IPS-18a (cell line): Measurements from ENCODE around the gene FLRT1.

ENCODE experiments used
- H3K27ac ChIP-seq: one replicate; pipeline ENCODE4 v1.5.1; 2013; ENCODE audit warnings: low read length
- H3K27me3 ChIP-seq: one replicate; pipeline ENCODE4 v1.6.1; 2013; ENCODE audit warnings: mild to moderate bottlenecking, low read length; ENCODE audit not compliant: control insufficient read depth, insufficient read depth
- H3K36me3 ChIP-seq: one replicate; pipeline ENCODE4 v1.6.1; 2013; ENCODE audit warnings: low read depth, low read length; ENCODE audit not compliant: control insufficient read depth
- H3K4me1 ChIP-seq: one replicate; pipeline ENCODE4 v1.6.1; 2013; ENCODE audit warnings: low read depth, low read length; ENCODE audit not compliant: control insufficient read depth
- H3K4me3 ChIP-seq: one replicate; pipeline ENCODE4 v1.5.1; 2013; ENCODE audit warnings: low read length
- H3K9ac ChIP-seq: one replicate; pipeline ENCODE4 v1.6.1; 2013; ENCODE audit warnings: mild to moderate bottlenecking, low read length, moderate library complexity
- H3K9me3 ChIP-seq: one replicate; pipeline ENCODE4 v1.6.1; 2013; ENCODE audit warnings: low read depth, low read length; ENCODE audit not compliant: control insufficient read depth

The FLRT1 gene

DNA sequence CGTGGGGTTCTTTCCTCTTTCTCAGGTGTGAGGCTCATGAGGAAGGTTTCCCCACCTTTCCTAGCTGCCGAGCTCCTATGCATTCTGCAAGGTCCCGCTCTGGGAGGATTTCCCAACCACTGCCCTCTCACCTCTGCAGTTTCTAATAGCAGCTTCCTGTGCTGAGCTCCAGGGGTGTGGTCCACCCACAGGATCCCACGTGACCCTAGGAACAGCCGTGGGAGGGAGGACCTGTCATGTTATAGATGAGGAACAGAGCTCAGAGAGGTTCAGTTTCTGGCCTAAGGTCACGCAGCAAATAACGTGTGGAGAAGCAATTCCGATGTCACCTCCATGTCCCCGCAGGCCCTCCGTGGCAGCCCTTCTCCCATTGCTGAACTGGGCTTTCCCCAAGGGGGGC is 38.5 kb downstream of the FLRT1 start:
- no peaks in the 10 kb centered on the region for H3K9me3 ChIP-seq
- no peaks in the 10 kb centered on the region for H3K36me3 ChIP-seq
- H3K4me1 ChIP-seq = peaks cover 6% of the 10 kb centered on the region
- H3K4me3 ChIP-seq = no peak overlapping the region
- peaks cover 97% of the 10 kb centered on the region for H3K27me3 ChIP-seq
- no peak overlapping the region for H3K9ac ChIP-seq
- no peak overlapping the region for H3K27ac ChIP-seq

DNA sequence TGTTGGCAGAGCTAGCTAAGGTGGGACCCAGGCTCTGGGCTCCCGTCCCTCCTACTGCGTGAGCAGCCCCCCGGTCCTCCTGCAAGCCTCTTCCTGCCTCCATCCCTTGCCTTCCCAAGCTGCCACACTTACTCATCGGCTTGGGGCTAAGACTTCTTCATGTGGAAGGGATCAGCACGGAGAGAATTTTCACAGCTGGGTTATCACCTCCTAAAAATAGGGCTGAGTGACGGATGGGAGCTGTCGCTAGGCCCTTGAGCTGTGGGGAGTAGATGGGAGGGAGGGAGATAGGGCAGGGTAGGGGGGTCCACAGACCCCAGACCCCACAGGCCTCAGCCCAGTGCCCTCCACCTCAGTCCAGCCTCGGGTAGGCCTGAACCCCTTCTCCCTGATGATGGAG is 41.0 kb downstream of the FLRT1 start:
- no peaks in the 10 kb centered on the region for H3K36me3 ChIP-seq
- H3K9me3 ChIP-seq = no peaks in the 10 kb centered on the region
- peaks cover 97% of the 10 kb centered on the region for H3K27me3 ChIP-seq
- H3K9ac ChIP-seq = no peak overlapping the region
- H3K4me1 ChIP-seq = no peaks in the 10 kb centered on the region
- no peak overlapping the region for H3K27ac ChIP-seq
- no peak overlapping the region for H3K4me3 ChIP-seq

DNA sequence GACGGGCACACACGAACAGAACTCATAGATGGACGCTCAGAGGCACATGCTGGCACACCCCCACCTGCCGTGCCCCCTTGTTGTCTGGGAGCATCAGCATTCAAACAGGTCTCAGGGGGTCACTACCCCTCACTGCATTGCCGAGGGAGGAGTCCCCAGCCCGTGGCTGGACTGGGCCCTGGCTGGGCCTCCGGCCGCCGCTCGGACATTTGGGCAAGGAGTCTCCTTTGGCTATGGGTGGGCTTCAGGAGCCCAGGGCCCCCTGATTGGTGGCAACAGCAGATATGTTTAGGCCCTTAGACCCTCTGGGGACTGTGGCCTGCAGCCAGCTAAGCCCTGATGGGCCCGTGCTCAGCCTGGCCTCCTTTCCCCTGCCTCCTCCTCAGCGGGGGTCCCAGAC is 41.9 kb downstream of the FLRT1 start:
- H3K4me1 ChIP-seq = no peaks in the 10 kb centered on the region
- H3K4me3 ChIP-seq = no peak overlapping the region
- no peaks in the 10 kb centered on the region for H3K9me3 ChIP-seq
- no peak overlapping the region for H3K27ac ChIP-seq
- no peak overlapping the region for H3K9ac ChIP-seq
- H3K27me3 ChIP-seq = peaks cover 99% of the 10 kb centered on the region
- no peaks in the 10 kb centered on the region for H3K36me3 ChIP-seq

DNA sequence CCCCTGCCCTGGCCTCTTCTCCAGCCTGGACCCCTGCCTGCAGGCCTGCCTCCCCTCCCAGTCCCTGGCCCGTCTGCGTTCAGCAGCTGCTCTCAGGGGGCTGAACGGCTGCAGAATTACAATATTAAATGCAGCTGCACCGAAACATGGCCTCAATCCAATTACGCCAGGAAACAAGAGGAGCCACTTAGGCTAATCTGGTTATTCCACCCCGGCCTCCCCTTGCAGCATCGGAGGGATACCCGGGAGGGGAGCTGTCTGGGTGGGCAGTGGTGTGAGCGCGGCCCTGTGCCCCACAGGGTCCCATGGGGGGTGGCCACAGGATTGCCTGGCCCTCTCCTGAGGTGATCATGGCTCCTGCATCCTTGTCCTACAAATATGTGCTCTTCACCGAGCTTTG is 42.6 kb downstream of the FLRT1 start:
- Histone ChIP-seq H3K27ac (no peak overlapping the region), H3K27me3 (peaks cover 96% of the 10 kb centered on the region), H3K4me3 (no peak overlapping the region)

GRCh38 chr11:64078905-64079304 is 43.2 kb downstream of the FLRT1 start:
- Histone ChIP-seq H3K4me3 (no peak overlapping the region), H3K27ac (no peak overlapping the region), H3K4me1 (no peaks in the 10 kb centered on the region), H3K36me3 (no peaks in the 10 kb centered on the region), H3K9ac (no peak overlapping the region), H3K9me3 (no peaks in the 10 kb centered on the region), H3K27me3 (peaks cover 90% of the 10 kb centered on the region)

More for the DNA sequence above, 42.6 kb downstream of the FLRT1 start:
- Histone ChIP-seq H3K9ac (no peak overlapping the region), H3K36me3 (no peaks in the 10 kb centered on the region), H3K4me1 (no peaks in the 10 kb centered on the region), H3K9me3 (no peaks in the 10 kb centered on the region)

GRCh38 chr11:64080390-64080789 is 44.7 kb downstream of the FLRT1 start:
- Histone ChIP-seq H3K27ac (no peak overlapping the region), H3K9ac (no peak overlapping the region), H3K4me1 (no peaks in the 10 kb centered on the region), H3K9me3 (no peaks in the 10 kb centered on the region), H3K27me3 (peaks cover 75% of the 10 kb centered on the region), H3K36me3 (no peaks in the 10 kb centered on the region), H3K4me3 (no peak overlapping the region)

DNA sequence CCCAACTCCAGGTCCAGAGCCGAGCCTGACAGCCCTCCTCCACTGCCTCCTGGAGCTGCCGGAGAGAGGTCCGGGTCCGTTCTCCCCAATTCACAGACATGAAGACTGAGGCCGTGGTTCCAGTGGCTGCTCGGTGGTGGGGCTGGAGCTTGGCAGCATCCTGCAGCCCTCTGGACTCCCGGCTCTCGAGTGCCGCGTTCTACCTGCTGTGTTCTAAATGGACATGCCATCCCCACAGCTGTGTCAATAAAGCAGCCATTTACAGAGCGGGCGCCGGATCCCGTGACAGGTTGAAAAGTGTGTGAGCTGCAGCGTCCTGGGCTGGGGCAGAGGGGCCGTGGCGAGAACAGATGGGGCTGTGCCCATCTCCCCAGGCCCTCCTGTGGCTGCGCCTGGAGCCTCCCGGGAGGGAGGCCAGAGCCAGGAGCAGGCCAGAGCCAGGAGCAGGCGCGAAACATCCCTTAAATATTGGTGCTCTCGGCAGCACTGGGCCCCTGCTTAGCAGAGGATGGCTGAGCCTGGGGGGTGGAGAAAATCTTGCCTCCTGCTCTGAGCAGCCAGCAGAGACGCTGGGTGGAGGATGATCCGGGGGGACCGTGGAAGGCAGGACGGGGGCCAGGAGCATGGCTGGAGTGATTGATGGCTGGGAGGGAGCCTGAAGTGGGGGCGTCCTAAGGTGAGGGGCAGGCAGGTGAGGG is 46.2 kb downstream of the FLRT1 start:
- no peaks in the 10 kb centered on the region for H3K9me3 ChIP-seq
- H3K4me3 ChIP-seq = no peak overlapping the region
- no peak overlapping the region for H3K27ac ChIP-seq
- no peaks in the 10 kb centered on the region for H3K36me3 ChIP-seq
- H3K27me3 ChIP-seq = peaks cover 66% of the 10 kb centered on the region
- H3K9ac ChIP-seq = no peak overlapping the region
- no peaks in the 10 kb centered on the region for H3K4me1 ChIP-seq

- no peaks in the 10 kb centered on the region for H3K9me3 ChIP-seq
- H3K36me3 ChIP-seq = no peaks in the 10 kb centered on the region
- no peaks in the 10 kb centered on the region for H3K4me1 ChIP-seq
- H3K4me3 ChIP-seq = no peak overlapping the region
- peaks cover 60% of the 10 kb centered on the region for H3K27me3 ChIP-seq
- no peak overlapping the region for H3K27ac ChIP-seq
- no peak overlapping the region for H3K9ac ChIP-seq
Observed at GRCh38 chr11:64083398-64084080, 47.8 kb downstream of the FLRT1 start.

DNA sequence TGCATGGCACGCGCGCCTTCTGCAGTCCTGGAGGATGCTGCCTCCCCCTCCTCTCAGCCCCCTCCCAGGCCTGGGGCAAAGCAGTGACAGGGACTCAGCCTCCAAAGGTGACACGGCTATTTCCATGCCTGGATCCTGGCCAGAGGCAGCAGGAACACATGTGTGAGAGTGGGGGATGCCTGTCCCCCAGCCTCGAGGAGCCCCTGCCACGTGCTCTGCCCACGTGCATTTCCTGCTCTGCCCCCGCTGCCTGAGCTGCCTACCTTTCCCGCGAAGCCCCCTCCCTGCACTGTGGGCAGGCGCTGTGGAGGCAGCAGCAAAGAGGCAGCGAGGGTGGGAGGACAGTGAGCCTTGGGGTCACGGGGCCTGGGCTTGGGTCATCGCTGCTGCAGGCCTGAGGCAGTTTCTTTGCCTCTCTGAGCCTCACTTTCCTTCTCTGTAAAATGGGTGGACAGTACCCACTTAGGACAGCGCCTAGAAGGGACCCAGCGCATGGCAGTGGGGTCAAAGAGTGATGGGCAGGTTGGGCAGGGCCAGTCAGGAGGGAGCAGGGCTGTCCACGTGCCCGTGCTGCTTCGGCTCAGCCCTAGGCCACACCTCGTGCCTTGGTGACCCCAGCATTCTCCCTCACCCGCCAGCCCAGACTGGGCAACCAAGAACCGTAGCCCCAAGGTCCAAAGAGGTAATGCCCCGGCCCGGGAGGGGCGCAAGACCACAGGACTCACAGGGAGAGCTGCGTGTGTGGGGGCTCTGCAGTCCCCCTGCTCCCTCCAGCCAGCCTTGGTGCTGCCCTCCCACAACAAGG is 48.6 kb downstream of the FLRT1 start:
- Histone ChIP-seq H3K36me3 (no peaks in the 10 kb centered on the region), H3K27ac (no peak overlapping the region), H3K4me1 (no peaks in the 10 kb centered on the region), H3K9ac (no peak overlapping the region), H3K9me3 (no peaks in the 10 kb centered on the region), H3K27me3 (peaks cover 56% of the 10 kb centered on the region), H3K4me3 (no peak overlapping the region)

DNA sequence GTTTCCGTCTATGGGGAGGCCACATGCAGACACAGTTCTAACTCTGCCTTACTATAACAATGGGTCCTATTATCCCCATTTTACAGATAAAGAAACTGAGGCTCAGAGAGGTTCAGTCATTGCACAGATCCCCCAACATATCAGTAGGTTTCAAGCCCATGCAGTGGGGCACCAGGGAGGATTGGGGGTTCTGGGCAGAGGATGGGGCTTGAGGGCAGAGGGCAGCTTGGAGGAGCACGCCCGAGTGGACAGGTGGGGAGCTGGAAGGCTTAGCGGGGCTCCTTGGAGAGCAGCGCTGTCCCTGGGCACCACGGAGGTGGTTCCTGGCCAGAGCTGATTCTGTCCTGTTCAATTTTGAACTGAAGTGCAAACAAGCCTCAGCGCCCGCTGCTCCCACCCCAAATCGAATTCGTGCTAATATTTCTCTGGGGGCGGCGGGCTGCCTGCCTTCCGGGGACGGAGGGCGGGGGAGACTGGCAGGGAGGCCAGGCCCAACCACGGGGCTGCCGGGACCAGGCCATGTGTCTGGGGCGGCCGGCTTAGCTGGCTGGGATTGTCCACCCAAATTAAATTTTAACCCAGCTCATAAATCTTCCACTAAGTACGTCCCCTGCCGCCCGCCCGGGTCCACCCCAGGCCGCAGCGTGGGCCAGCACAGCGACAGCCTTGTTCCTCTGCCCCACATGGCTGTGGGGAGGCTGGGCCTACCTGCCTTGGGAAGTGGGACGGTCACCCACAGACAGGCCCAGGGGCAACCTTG is 49.4 kb downstream of the FLRT1 start:
- Histone ChIP-seq H3K4me1 (no peaks in the 10 kb centered on the region), H3K9ac (no peak overlapping the region), H3K27me3 (peaks cover 56% of the 10 kb centered on the region), H3K36me3 (no peaks in the 10 kb centered on the region), H3K4me3 (no peak overlapping the region), H3K9me3 (no peaks in the 10 kb centered on the region), H3K27ac (no peak overlapping the region)
